ENCODE measurements around the gene PPP1R14C. TPM values are rescaled to one million over a fixed set of nuclear protein-coding genes. Genes with fewer than 3 reads are reported as not detected.

PPP1R14C gene
- polyA plus RNA-seq, 3 donors = 0.11 TPM; not detected in 2

DNA sequence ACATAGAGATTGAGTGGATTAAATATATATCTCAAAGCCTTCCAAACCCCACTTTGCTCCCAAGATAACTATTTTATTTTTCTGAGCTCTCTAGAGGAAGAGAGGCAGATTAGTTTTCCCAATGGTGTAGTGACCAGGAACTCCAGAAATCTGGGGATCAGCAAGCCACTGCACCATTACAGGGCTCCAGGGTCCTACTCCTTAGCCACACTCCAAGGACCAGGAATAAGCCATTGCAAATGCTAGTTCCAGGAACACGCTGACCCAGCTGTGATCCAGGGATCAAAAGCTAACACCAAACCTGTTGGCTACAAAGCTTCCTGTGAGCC, 128.3 kb downstream of the PPP1R14C start:
- Mint-ChIP-seq H3K27me3 (ENCODE audit: low read depth in 3 of 3) (peaks cover 0 to 14% (median 9%) of the 10 kb centered on the region in 3 donors), H3K4me3 (no peak overlapping the region), H3K27ac (no peak overlapping the region), H3K4me1 (no peaks in the 10 kb centered on the region), H3K9me3 (peaks cover 0 to 2% (median 0%) of the 10 kb centered on the region in 7 donors), H3K36me3 (no peaks in the 10 kb centered on the region)
- no peaks in the 10 kb centered on the region for H3K27me3 ChIP-seq (ENCODE audit: control insufficient read depth in 2 of 2, insufficient read depth in 2 of 2, low read length in 2 of 2)
- no peaks in the 10 kb centered on the region for H3K4me1 ChIP-seq (ENCODE audit: control insufficient read depth in 1 of 2, insufficient read depth in 2 of 2, low read length in 2 of 2)
- no peak for DNase-seq
- no peaks in the 10 kb centered on the region for H3K9me3 ChIP-seq (replicated peaks in 1 of 2; ENCODE audit: control insufficient read depth in 1 of 2, insufficient read depth in 1 of 2, low read length in 2 of 2)
- H3K79me2 ChIP-seq (ENCODE audit: insufficient read depth, low read length) = no peaks in the 10 kb centered on the region
- no peaks in the 10 kb centered on the region for H3K36me3 ChIP-seq (replicated peaks in 1 of 2; ENCODE audit: control insufficient read depth in 1 of 2, insufficient read depth in 2 of 2, low read length in 2 of 2)
- no peak overlapping the region for H3K4me3 ChIP-seq (replicated peaks in 1 of 3; ENCODE audit: low read depth in 2 of 3, low read length in 3 of 3)
- TF ChIP-seq, protein P1, sequence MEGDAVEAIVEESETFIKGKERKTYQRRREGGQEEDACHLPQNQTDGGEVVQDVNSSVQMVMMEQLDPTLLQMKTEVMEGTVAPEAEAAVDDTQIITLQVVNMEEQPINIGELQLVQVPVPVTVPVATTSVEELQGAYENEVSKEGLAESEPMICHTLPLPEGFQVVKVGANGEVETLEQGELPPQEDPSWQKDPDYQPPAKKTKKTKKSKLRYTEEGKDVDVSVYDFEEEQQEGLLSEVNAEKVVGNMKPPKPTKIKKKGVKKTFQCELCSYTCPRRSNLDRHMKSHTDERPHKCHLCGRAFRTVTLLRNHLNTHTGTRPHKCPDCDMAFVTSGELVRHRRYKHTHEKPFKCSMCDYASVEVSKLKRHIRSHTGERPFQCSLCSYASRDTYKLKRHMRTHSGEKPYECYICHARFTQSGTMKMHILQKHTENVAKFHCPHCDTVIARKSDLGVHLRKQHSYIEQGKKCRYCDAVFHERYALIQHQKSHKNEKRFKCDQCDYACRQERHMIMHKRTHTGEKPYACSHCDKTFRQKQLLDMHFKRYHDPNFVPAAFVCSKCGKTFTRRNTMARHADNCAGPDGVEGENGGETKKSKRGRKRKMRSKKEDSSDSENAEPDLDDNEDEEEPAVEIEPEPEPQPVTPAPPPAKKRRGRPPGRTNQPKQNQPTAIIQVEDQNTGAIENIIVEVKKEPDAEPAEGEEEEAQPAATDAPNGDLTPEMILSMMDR (IDR thresholded peaks at IDR 0.05) = no peak
- H3K4me2 ChIP-seq (replicated peaks; ENCODE audit: extremely low read depth, low read length, poor library complexity, severe bottlenecking) = no peak overlapping the region
- no peak overlapping the region for H3K9ac ChIP-seq (ENCODE audit: insufficient read depth, low read length, poor library complexity, severe bottlenecking)
- no peak overlapping the region for H2AFZ ChIP-seq (ENCODE audit: insufficient read depth, low read depth, low read length, poor library complexity, severe bottlenecking)
- no peaks in the 10 kb centered on the region for H4K20me1 ChIP-seq (ENCODE audit: insufficient read depth, low read length)
- intact Hi-C loops (cut with micrococcal nuclease) = no loop called here
- no peak overlapping the region for H3K27ac ChIP-seq (ENCODE audit: low read depth in 1 of 2, low read length in 2 of 2)
- WGBS (ENCODE audit: insufficient coverage) = 100% methylated on average over 1 of the region's 1 CpG

DNA sequence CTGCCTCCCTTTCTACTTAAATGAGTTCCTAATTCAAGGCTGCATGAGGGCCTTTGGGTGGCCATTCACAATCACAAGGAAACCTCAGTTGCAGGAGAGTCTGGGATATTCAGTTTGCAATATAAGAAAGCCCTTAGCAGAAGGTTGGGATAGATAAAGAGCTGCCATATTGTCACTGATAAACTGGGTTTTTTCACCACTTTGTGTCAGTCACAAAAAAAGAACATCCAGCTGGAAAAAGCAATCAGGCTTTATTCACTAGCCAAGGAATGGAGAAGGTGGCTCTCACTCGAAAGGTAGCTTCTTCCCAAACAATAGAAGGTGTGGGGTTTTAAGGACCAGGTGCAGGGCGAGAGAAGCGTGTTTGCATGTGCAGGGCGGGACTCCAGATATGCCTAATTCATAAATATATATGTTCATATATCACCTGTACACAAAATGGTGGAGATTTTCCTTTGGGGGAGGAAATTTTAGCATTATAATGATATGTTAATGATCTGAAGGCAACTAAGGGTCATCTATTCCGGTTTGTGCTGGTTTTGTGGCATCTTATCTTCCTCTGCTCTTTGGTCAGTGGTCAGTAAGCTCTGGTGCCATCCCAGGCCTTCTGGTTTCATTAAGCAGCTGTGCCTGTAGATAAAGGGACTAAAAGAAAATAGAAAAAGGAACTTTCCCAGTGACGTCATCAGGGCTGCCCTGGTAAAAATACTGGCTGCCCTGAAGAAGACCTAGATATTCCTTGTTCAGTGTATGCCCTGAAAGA, 128.8 kb downstream of the PPP1R14C start:
- no peak overlapping the region for H3K4me3 Mint-ChIP-seq
- intact Hi-C loops (cut with micrococcal nuclease) = no loop called here
- no peak overlapping the region for H3K4me2 ChIP-seq (replicated peaks; ENCODE audit: extremely low read depth, low read length, poor library complexity, severe bottlenecking)

More for the DNA sequence above, 128.8 kb downstream of the PPP1R14C start:
- Mint-ChIP-seq H3K9me3 (peaks cover 0 to 2% (median 0%) of the 10 kb centered on the region in 7 donors), H3K27ac (no peak overlapping the region), H3K4me1 (no peaks in the 10 kb centered on the region), H3K36me3 (no peaks in the 10 kb centered on the region), H3K27me3 (ENCODE audit: low read depth in 3 of 3) (peaks cover 0 to 14% (median 5%) of the 10 kb centered on the region in 3 donors)
- WGBS (ENCODE audit: insufficient coverage) = 50% methylated on average over 2 of the region's 6 CpGs
- no peak for DNase-seq
- H3K36me3 ChIP-seq (replicated peaks in 1 of 2; ENCODE audit: control insufficient read depth in 1 of 2, insufficient read depth in 2 of 2, low read length in 2 of 2) = no peaks in the 10 kb centered on the region
- no peaks in the 10 kb centered on the region for H3K27me3 ChIP-seq (ENCODE audit: control insufficient read depth in 2 of 2, insufficient read depth in 2 of 2, low read length in 2 of 2)
- H3K27ac ChIP-seq (ENCODE audit: low read depth in 1 of 2, low read length in 2 of 2) = no peak overlapping the region
- no peak overlapping the region for H2AFZ ChIP-seq (ENCODE audit: insufficient read depth, low read depth, low read length, poor library complexity, severe bottlenecking)
- H4K20me1 ChIP-seq (ENCODE audit: insufficient read depth, low read length) = no peaks in the 10 kb centered on the region
- H3K4me1 ChIP-seq (ENCODE audit: control insufficient read depth in 1 of 2, insufficient read depth in 2 of 2, low read length in 2 of 2) = no peaks in the 10 kb centered on the region
- TF ChIP-seq, protein P1 (IDR thresholded peaks at IDR 0.05) = no peak
- no peaks in the 10 kb centered on the region for H3K9me3 ChIP-seq (replicated peaks in 1 of 2; ENCODE audit: control insufficient read depth in 1 of 2, insufficient read depth in 1 of 2, low read length in 2 of 2)
- H3K9ac ChIP-seq (ENCODE audit: insufficient read depth, low read length, poor library complexity, severe bottlenecking) = no peak overlapping the region
- H3K4me3 ChIP-seq (replicated peaks in 1 of 3; ENCODE audit: low read depth in 2 of 3, low read length in 3 of 3) = no peak overlapping the region
- no peaks in the 10 kb centered on the region for H3K79me2 ChIP-seq (ENCODE audit: insufficient read depth, low read length)
